Adrenal gland (tissue), 5 donors: ENCODE data around the gene HOXC5.

Experiments used
- POLR2A ChIP-seq, 2 donors: fragments of 450-650 bp; IDR thresholded peaks; one replicate each; pipeline ENCODE4 v1.6.1; 2017; ENCODE audit warnings: antibody characterized with exemption in 2 of 2, mild to moderate bottlenecking in 2 of 2, moderate library complexity in 1 of 2
- TF ChIP-seq, protein P1 (sequence below), 6 experiments: fragments of 450-650 bp in 4 of 6; fragments of 200-600 bp in 2 of 6; sonication (generic) in 1 of 6; IDR thresholded peaks; 1 replicate in 5 of 6; 2 replicates in 1 of 6; pipeline versions ENCODE4 v1.5.1 to v1.8.0; 2016 to 2021; ENCODE audit warnings: antibody characterized with exemption in 6 of 6, mild to moderate bottlenecking in 2 of 6, moderate library complexity in 1 of 6
- donor health status: DM: no; HTN: no; CAD: no.

DNA sequence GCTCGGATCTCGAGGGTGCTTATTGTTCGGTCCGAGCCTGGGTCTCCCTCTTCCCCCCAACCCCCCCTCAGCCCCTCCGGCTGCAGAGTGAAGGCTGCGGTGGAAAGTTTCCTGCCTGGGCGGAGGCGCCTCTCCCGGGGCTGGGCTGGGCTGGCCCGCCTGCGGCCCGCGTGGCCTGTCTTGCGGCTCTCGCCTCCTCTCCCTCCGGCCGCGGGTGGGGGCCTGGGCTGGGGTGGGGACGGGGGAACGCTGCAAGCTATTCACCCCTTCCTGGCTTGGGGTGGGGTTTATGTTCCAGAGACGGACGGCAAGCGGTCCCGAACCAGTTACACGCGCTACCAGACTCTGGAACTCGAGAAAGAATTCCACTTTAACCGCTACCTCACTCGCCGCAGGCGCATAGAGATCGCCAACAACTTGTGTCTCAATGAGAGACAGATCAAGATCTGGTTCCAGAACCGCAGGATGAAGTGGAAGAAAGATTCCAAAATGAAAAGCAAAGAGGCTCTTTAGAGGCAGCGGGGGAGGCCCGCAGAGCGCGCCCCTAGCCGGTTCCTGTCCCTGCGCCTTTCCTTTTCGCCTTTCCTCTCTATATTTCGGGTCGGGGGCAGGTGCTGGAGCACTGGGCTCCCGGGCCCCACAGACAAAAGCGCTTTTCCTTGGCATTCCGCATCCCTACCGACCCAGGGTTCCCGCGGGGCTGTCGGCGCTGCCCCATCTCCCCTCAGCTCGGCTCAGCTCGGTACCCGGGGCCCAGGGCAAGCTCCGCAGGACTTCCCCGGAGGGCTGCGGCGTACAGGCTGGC, 1.3 kb downstream of the HOXC5 start:
- TF ChIP-seq, protein P1, sequence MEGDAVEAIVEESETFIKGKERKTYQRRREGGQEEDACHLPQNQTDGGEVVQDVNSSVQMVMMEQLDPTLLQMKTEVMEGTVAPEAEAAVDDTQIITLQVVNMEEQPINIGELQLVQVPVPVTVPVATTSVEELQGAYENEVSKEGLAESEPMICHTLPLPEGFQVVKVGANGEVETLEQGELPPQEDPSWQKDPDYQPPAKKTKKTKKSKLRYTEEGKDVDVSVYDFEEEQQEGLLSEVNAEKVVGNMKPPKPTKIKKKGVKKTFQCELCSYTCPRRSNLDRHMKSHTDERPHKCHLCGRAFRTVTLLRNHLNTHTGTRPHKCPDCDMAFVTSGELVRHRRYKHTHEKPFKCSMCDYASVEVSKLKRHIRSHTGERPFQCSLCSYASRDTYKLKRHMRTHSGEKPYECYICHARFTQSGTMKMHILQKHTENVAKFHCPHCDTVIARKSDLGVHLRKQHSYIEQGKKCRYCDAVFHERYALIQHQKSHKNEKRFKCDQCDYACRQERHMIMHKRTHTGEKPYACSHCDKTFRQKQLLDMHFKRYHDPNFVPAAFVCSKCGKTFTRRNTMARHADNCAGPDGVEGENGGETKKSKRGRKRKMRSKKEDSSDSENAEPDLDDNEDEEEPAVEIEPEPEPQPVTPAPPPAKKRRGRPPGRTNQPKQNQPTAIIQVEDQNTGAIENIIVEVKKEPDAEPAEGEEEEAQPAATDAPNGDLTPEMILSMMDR (IDR thresholded peaks at IDR 0.05): no peak
- TF ChIP-seq POLR2A (IDR thresholded peaks at IDR 0.05): no peak
